Measurements from ENCODE around the gene GREB1. TPM values are rescaled to one million over a fixed set of nuclear protein-coding genes. Genes with fewer than 3 reads are reported as not detected.

GREB1 gene
- total and polyA plus RNA-seq, 2 donors: 0.24 to 0.43 TPM

- Histone ChIP-seq H3K27ac (ENCODE audit: low read depth in 1 of 2, low read length in 1 of 2) (no peak overlapping the region), H3K27me3 (ENCODE audit: control insufficient read depth in 2 of 2, insufficient read depth in 1 of 2, low read length in 1 of 2) (no peaks in the 10 kb centered on the region), H3K4me3 (ENCODE audit: low read length in 2 of 2) (no peak overlapping the region), H3K9me3 (ENCODE audit: control insufficient read depth in 2 of 2, insufficient read depth in 1 of 2, low read length in 1 of 2) (no peaks in the 10 kb centered on the region), H3K36me3 (ENCODE audit: control insufficient read depth in 2 of 2, insufficient read depth in 2 of 2, low read length in 1 of 2) (no peaks in the 10 kb centered on the region), H3K4me1 (ENCODE audit: control insufficient read depth in 2 of 2, insufficient read depth in 2 of 2, low read length in 2 of 2) (no peaks in the 10 kb centered on the region)
- WGBS: 98% methylated on average over 38 of the region's 38 CpGs
- DNase-seq (ENCODE audit: low read depth in 6 of 9, low spot score in 9 of 9): no peak
Measured at GRCh38 chr2:11610624-11611242, 76.9 kb downstream of the GREB1 start.

GRCh38 chr2:11611251-11611650 is 77.4 kb downstream of the GREB1 start:
- no peak for DNase-seq (ENCODE audit: low read depth in 6 of 9, low spot score in 9 of 9)
- WGBS: 95% methylated on average over 5 of the region's 5 CpGs
- H3K4me1 ChIP-seq (ENCODE audit: control insufficient read depth in 2 of 2, insufficient read depth in 2 of 2, low read length in 2 of 2): no peaks in the 10 kb centered on the region
- H3K27me3 ChIP-seq (ENCODE audit: control insufficient read depth in 2 of 2, insufficient read depth in 1 of 2, low read length in 1 of 2): no peaks in the 10 kb centered on the region
- H3K27ac ChIP-seq (ENCODE audit: low read depth in 1 of 2, low read length in 1 of 2): no peak overlapping the region
- H3K4me3 ChIP-seq (ENCODE audit: low read length in 2 of 2): no peak overlapping the region
- no peaks in the 10 kb centered on the region for H3K9me3 ChIP-seq (ENCODE audit: control insufficient read depth in 2 of 2, insufficient read depth in 1 of 2, low read length in 1 of 2)
- H3K36me3 ChIP-seq (ENCODE audit: control insufficient read depth in 2 of 2, insufficient read depth in 2 of 2, low read length in 1 of 2): no peaks in the 10 kb centered on the region

GRCh38 chr2:11612553-11613215 is 78.8 kb downstream of the GREB1 start:
- no peaks in the 10 kb centered on the region for H3K36me3 ChIP-seq (ENCODE audit: control insufficient read depth in 2 of 2, insufficient read depth in 2 of 2, low read length in 1 of 2)
- no peaks in the 10 kb centered on the region for H3K27me3 ChIP-seq (ENCODE audit: control insufficient read depth in 2 of 2, insufficient read depth in 1 of 2, low read length in 1 of 2)
- no peak overlapping the region for H3K4me3 ChIP-seq (ENCODE audit: low read length in 2 of 2)
- H3K4me1 ChIP-seq (ENCODE audit: control insufficient read depth in 2 of 2, insufficient read depth in 2 of 2, low read length in 2 of 2): no peaks in the 10 kb centered on the region
- WGBS: 86% methylated on average over 20 of the region's 20 CpGs
- no peaks in the 10 kb centered on the region for H3K9me3 ChIP-seq (ENCODE audit: control insufficient read depth in 2 of 2, insufficient read depth in 1 of 2, low read length in 1 of 2)
- H3K27ac ChIP-seq (ENCODE audit: low read depth in 1 of 2, low read length in 1 of 2): no peak overlapping the region
- DNase-seq (ENCODE audit: low read depth in 6 of 9, low spot score in 9 of 9): no peak

GRCh38 chr2:11613297-11613696 is 79.5 kb downstream of the GREB1 start:
- no peaks in the 10 kb centered on the region for H3K4me1 ChIP-seq (ENCODE audit: control insufficient read depth in 2 of 2, insufficient read depth in 2 of 2, low read length in 2 of 2)
- 94% methylated on average over 5 of the region's 5 CpGs for WGBS
- H3K27ac ChIP-seq (ENCODE audit: low read depth in 1 of 2, low read length in 1 of 2): no peak overlapping the region
- DNase-seq (ENCODE audit: low read depth in 6 of 9, low spot score in 9 of 9): no peak
- H3K4me3 ChIP-seq (ENCODE audit: low read length in 2 of 2): no peak overlapping the region
- H3K36me3 ChIP-seq (ENCODE audit: control insufficient read depth in 2 of 2, insufficient read depth in 2 of 2, low read length in 1 of 2): no peaks in the 10 kb centered on the region
- H3K27me3 ChIP-seq (ENCODE audit: control insufficient read depth in 2 of 2, insufficient read depth in 1 of 2, low read length in 1 of 2): no peaks in the 10 kb centered on the region
- H3K9me3 ChIP-seq (ENCODE audit: control insufficient read depth in 2 of 2, insufficient read depth in 1 of 2, low read length in 1 of 2): no peaks in the 10 kb centered on the region

GRCh38 chr2:11615209-11615608 is 81.4 kb downstream of the GREB1 start:
- H3K4me3 ChIP-seq (ENCODE audit: low read length in 2 of 2): no peak overlapping the region
- H3K9me3 ChIP-seq (ENCODE audit: control insufficient read depth in 2 of 2, insufficient read depth in 1 of 2, low read length in 1 of 2): no peaks in the 10 kb centered on the region
- H3K27ac ChIP-seq (ENCODE audit: low read depth in 1 of 2, low read length in 1 of 2): no peak overlapping the region
- 87% methylated on average over 3 of the region's 3 CpGs for WGBS
- no peaks in the 10 kb centered on the region for H3K27me3 ChIP-seq (ENCODE audit: control insufficient read depth in 2 of 2, insufficient read depth in 1 of 2, low read length in 1 of 2)
- H3K36me3 ChIP-seq (ENCODE audit: control insufficient read depth in 2 of 2, insufficient read depth in 2 of 2, low read length in 1 of 2): no peaks in the 10 kb centered on the region
- no peak for DNase-seq (ENCODE audit: low read depth in 6 of 9, low spot score in 9 of 9)
- H3K4me1 ChIP-seq (ENCODE audit: control insufficient read depth in 2 of 2, insufficient read depth in 2 of 2, low read length in 2 of 2): no peaks in the 10 kb centered on the region

GRCh38 chr2:11616097-11616687 is 82.3 kb downstream of the GREB1 start:
- Histone ChIP-seq H3K9me3 (ENCODE audit: control insufficient read depth in 2 of 2, insufficient read depth in 1 of 2, low read length in 1 of 2) (no peaks in the 10 kb centered on the region), H3K36me3 (ENCODE audit: control insufficient read depth in 2 of 2, insufficient read depth in 2 of 2, low read length in 1 of 2) (no peaks in the 10 kb centered on the region), H3K4me1 (ENCODE audit: control insufficient read depth in 2 of 2, insufficient read depth in 2 of 2, low read length in 2 of 2) (no peaks in the 10 kb centered on the region), H3K27me3 (ENCODE audit: control insufficient read depth in 2 of 2, insufficient read depth in 1 of 2, low read length in 1 of 2) (no peaks in the 10 kb centered on the region), H3K27ac (ENCODE audit: low read depth in 1 of 2, low read length in 1 of 2) (no peak overlapping the region), H3K4me3 (ENCODE audit: low read length in 2 of 2) (no peak overlapping the region)
- DNase-seq (ENCODE audit: low read depth in 6 of 9, low spot score in 9 of 9): no peak
- WGBS: 97% methylated on average over 14 of the region's 14 CpGs

GRCh38 chr2:11616851-11617415 is 83.1 kb downstream of the GREB1 start:
- no peaks in the 10 kb centered on the region for H3K4me1 ChIP-seq (ENCODE audit: control insufficient read depth in 2 of 2, insufficient read depth in 2 of 2, low read length in 2 of 2)
- DNase-seq (ENCODE audit: low read depth in 6 of 9, low spot score in 9 of 9): no peak
- H3K9me3 ChIP-seq (ENCODE audit: control insufficient read depth in 2 of 2, insufficient read depth in 1 of 2, low read length in 1 of 2): no peaks in the 10 kb centered on the region
- no peak overlapping the region for H3K4me3 ChIP-seq (ENCODE audit: low read length in 2 of 2)
- no peaks in the 10 kb centered on the region for H3K27me3 ChIP-seq (ENCODE audit: control insufficient read depth in 2 of 2, insufficient read depth in 1 of 2, low read length in 1 of 2)
- no peaks in the 10 kb centered on the region for H3K36me3 ChIP-seq (ENCODE audit: control insufficient read depth in 2 of 2, insufficient read depth in 2 of 2, low read length in 1 of 2)
- 90% methylated on average over 19 of the region's 19 CpGs for WGBS
- H3K27ac ChIP-seq (ENCODE audit: low read depth in 1 of 2, low read length in 1 of 2): no peak overlapping the region

- Histone ChIP-seq H3K4me1 (ENCODE audit: control insufficient read depth in 2 of 2, insufficient read depth in 2 of 2, low read length in 2 of 2) (no peaks in the 10 kb centered on the region), H3K27ac (ENCODE audit: low read depth in 1 of 2, low read length in 1 of 2) (no peak overlapping the region), H3K9me3 (ENCODE audit: control insufficient read depth in 2 of 2, insufficient read depth in 1 of 2, low read length in 1 of 2) (no peaks in the 10 kb centered on the region), H3K4me3 (ENCODE audit: low read length in 2 of 2) (no peak overlapping the region), H3K36me3 (ENCODE audit: control insufficient read depth in 2 of 2, insufficient read depth in 2 of 2, low read length in 1 of 2) (no peaks in the 10 kb centered on the region), H3K27me3 (ENCODE audit: control insufficient read depth in 2 of 2, insufficient read depth in 1 of 2, low read length in 1 of 2) (no peaks in the 10 kb centered on the region)
- WGBS: 97% methylated on average over 14 of the region's 14 CpGs
- no peak for DNase-seq (ENCODE audit: low read depth in 6 of 9, low spot score in 9 of 9)
Measured at GRCh38 chr2:11617527-11617926, 83.7 kb downstream of the GREB1 start.

- H3K9me3 ChIP-seq (ENCODE audit: control insufficient read depth in 2 of 2, insufficient read depth in 1 of 2, low read length in 1 of 2): no peaks in the 10 kb centered on the region
- 98% methylated on average over 33 of the region's 33 CpGs for WGBS
- H3K4me1 ChIP-seq (ENCODE audit: control insufficient read depth in 2 of 2, insufficient read depth in 2 of 2, low read length in 2 of 2): no peaks in the 10 kb centered on the region
- no peaks in the 10 kb centered on the region for H3K36me3 ChIP-seq (ENCODE audit: control insufficient read depth in 2 of 2, insufficient read depth in 2 of 2, low read length in 1 of 2)
- DNase-seq (ENCODE audit: low read depth in 6 of 9, low spot score in 9 of 9): no peak
- no peak overlapping the region for H3K27ac ChIP-seq (ENCODE audit: low read depth in 1 of 2, low read length in 1 of 2)
- no peak overlapping the region for H3K4me3 ChIP-seq (ENCODE audit: low read length in 2 of 2)
- no peaks in the 10 kb centered on the region for H3K27me3 ChIP-seq (ENCODE audit: control insufficient read depth in 2 of 2, insufficient read depth in 1 of 2, low read length in 1 of 2)
Measured at GRCh38 chr2:11617984-11618707, 84.3 kb downstream of the GREB1 start.

All from thymus (tissue), 11 donors.